HEK293T (cell line): ENCODE data around the gene CHRND.

ENCODE experiments used
- CTCF ChIA-PET: fragments of 350-600 bp; formaldehyde crosslinking; extraction: SDS; loops from one replicate; lab custom pipeline; 2021; ENCODE audit warnings: antibody characterized with exemption, inconsistent platforms; lab: Yijun Ruan, JAX
- POLR2A ChIA-PET: fragments of 350-600 bp; formaldehyde crosslinking; extraction: SDS; loops from one replicate; lab custom pipeline; 2020; ENCODE audit warnings: antibody characterized with exemption, inconsistent platforms; lab: Yijun Ruan, JAX
- DNase-seq: peaks from one replicate; pipeline ENCODE4 v3.0.0; 2012; ENCODE audit warnings: mixed read lengths; ENCODE audit errors: extremely low spot score
- ARNT ChIP-seq: fragments of 450-650 bp; IDR thresholded peaks from 2 replicates; pipeline ENCODE4 v1.6.1; 2017; ENCODE audit warnings: mild to moderate bottlenecking
- BHLHE40 ChIP-seq: fragments of 450-650 bp; IDR thresholded peaks from 2 replicates; pipeline ENCODE4 v1.6.1; 2016; ENCODE audit warnings: mild to moderate bottlenecking, moderate library complexity, borderline replicate concordance
- CTBP1 ChIP-seq: fragments of 450-650 bp; IDR thresholded peaks from 2 replicates; pipeline ENCODE4 v1.6.1; 2016; ENCODE audit warnings: borderline replicate concordance
- ELF4 ChIP-seq: fragments of 450-650 bp; IDR thresholded peaks from 2 replicates; pipeline ENCODE4 v1.6.1; 2017; ENCODE audit warnings: antibody characterized with exemption
- FOXA1 ChIP-seq: fragments of 450-650 bp; IDR thresholded peaks from 2 replicates; pipeline ENCODE4 v1.6.1; 2016; ENCODE audit warnings: mild to moderate bottlenecking
- FOXK2 ChIP-seq: fragments of 450-650 bp; IDR thresholded peaks from 2 replicates; pipeline ENCODE4 v1.6.1; 2016; ENCODE audit warnings: mild to moderate bottlenecking
- FOXM1 ChIP-seq: fragments of 450-650 bp; IDR thresholded peaks from 2 replicates; pipeline ENCODE4 v1.6.1; 2017; ENCODE audit warnings: mild to moderate bottlenecking, borderline replicate concordance
- HDGF ChIP-seq: fragments of 450-650 bp; IDR thresholded peaks from 2 replicates; pipeline ENCODE4 v1.6.1; 2017; ENCODE audit warnings: antibody characterized with exemption, borderline replicate concordance
- L3MBTL2 ChIP-seq: fragments of 450-650 bp; conservative IDR thresholded peaks from 2 replicates; pipeline ENCODE4 v1.6.1; 2016; ENCODE audit warnings: mild to moderate bottlenecking
- LEF1 ChIP-seq: fragments of 450-650 bp; IDR thresholded peaks from 2 replicates; pipeline ENCODE4 v1.6.1; 2017; ENCODE audit warnings: mild to moderate bottlenecking, borderline replicate concordance
- NFRKB ChIP-seq: fragments of 450-650 bp; IDR thresholded peaks from 2 replicates; pipeline ENCODE4 v1.6.1; 2016; ENCODE audit warnings: mild to moderate bottlenecking, moderate library complexity
- SP1 ChIP-seq: fragments of 450-650 bp; IDR thresholded peaks from 2 replicates; pipeline ENCODE4 v1.6.1; 2017
- SUZ12 ChIP-seq: fragments of 450-650 bp; IDR thresholded peaks from 2 replicates; pipeline ENCODE4 v1.6.1; 2016; ENCODE audit warnings: mild to moderate bottlenecking
- TARDBP ChIP-seq: fragments of 450-650 bp; IDR thresholded peaks from 2 replicates; pipeline ENCODE4 v1.6.1; 2016
- ZNF384 ChIP-seq: fragments of 450-650 bp; IDR thresholded peaks from 2 replicates; pipeline ENCODE4 v1.6.1; 2016
- TF ChIP-seq, protein P1 (sequence below): fragments of 450-650 bp; IDR thresholded peaks from 2 replicates; pipeline ENCODE4 v1.6.1; 2016

CHRND gene

DNA sequence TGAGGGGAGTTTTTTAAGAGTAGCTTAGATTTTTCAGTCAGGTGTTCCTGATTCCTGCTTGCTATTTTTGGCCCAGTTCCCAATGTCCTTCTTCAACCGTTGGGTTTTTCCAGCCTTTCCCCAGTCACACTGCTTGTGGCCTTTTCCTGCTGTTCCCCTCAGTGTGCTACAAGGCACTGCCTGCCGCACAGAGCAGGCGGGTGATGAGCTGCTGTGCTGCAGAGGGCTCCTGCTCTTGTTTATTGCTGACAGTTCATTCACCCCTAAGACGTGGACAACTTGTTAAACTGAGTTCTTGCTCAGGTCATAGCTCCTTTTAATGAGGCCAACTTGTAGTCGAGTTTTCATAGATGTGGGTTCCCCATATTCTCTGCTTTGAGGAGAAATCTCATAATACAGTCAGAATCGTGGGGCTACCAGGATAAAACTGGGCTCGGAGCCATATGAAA is 45.1 kb downstream of the CHRND start:
- no peak for DNase-seq
- ChIA-PET POLR2A (no interaction called here), CTCF (no interaction called here)
- TF ChIP-seq LEF1 (no peak), ZNF384 (no peak), ARNT (no peak), FOXK2 (no peak), SP1 (no peak), L3MBTL2 (no peak), TARDBP (no peak), NFRKB (no peak), CTBP1 (no peak), SUZ12 (no peak), FOXA1 (no peak), HDGF (no peak), BHLHE40 (no peak), ELF4 (no peak), FOXM1 (no peak)
- TF ChIP-seq, protein P1, sequence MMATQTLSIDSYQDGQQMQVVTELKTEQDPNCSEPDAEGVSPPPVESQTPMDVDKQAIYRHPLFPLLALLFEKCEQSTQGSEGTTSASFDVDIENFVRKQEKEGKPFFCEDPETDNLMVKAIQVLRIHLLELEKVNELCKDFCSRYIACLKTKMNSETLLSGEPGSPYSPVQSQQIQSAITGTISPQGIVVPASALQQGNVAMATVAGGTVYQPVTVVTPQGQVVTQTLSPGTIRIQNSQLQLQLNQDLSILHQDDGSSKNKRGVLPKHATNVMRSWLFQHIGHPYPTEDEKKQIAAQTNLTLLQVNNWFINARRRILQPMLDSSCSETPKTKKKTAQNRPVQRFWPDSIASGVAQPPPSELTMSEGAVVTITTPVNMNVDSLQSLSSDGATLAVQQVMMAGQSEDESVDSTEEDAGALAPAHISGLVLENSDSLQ: no peak

DNA sequence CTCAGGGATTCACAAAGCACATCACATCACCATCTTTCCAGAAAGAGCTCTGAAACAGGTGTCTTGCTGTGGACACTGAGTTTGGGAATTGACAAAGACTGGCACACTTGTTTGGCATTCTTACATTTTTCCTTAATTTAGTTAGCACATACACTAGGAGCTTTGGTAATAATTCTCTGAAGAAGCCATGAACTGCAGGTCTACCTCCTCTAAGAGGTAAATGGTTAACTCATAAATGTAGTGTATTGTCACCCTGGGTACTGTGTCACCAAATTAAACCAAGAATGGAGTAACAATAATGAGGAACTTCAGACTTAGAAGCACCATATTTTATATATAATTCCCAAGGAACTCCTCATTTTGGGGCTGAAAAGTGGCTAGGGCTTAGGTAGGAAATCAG is 47.1 kb downstream of the CHRND start:
- TF ChIP-seq ARNT (no peak), ZNF384 (no peak), LEF1 (no peak), HDGF (no peak), BHLHE40 (no peak), ELF4 (no peak), FOXK2 (no peak), SUZ12 (no peak), FOXA1 (no peak), FOXM1 (no peak), L3MBTL2 (no peak), NFRKB (no peak), CTBP1 (no peak), TARDBP (no peak), SP1 (no peak)
- TF ChIP-seq, protein P1: no peak
- CTCF ChIA-PET: no interaction called here
- POLR2A ChIA-PET: no interaction called here
- no peak for DNase-seq

DNA sequence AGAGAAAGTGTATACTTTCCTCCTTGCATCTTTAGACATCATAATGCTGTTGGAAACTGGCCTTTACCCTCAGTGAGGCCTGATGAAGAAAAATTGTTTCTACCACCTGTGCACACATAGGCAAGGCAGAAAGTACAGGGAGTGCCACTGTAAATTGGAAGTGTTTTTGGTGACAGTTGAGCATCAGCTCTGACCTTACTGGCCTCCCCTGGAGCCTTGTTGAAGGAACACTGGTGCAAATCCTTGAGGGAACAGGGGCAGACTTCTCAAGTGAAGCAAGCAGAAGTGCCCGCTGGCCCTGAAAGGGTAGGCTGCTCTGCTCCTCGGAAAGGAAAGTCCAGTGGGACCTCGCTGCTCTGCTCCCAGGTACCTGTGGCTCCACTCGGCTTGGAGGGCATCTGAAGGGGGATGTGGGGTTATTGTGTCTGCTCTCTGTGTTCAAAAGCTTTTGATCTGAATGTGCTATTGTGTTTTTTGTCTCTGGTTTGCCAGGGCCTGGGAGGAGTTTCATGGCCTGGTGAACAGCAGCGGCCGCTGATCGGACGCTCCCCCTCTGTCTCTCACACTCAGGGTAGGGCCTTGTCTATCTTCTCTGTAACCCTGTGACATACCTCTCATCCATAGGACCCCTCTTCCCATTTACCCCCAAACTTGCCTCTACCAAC is 47.9 kb downstream of the CHRND start:
- CTCF ChIA-PET: no interaction called here
- POLR2A ChIA-PET: no interaction called here
- no peak for TF ChIP-seq ARNT
- no peak for TF ChIP-seq ZNF384
- TF ChIP-seq FOXM1: no peak
- TF ChIP-seq SP1: no peak
- TF ChIP-seq LEF1: no peak
- no peak for TF ChIP-seq HDGF
- TF ChIP-seq L3MBTL2: no peak
- TF ChIP-seq FOXA1: no peak
- TF ChIP-seq BHLHE40: no peak
- TF ChIP-seq, protein P1: no peak
- no peak for TF ChIP-seq TARDBP
- TF ChIP-seq SUZ12: no peak
- TF ChIP-seq CTBP1: no peak
- no peak for TF ChIP-seq FOXK2
- DNase-seq: no peak

DNA sequence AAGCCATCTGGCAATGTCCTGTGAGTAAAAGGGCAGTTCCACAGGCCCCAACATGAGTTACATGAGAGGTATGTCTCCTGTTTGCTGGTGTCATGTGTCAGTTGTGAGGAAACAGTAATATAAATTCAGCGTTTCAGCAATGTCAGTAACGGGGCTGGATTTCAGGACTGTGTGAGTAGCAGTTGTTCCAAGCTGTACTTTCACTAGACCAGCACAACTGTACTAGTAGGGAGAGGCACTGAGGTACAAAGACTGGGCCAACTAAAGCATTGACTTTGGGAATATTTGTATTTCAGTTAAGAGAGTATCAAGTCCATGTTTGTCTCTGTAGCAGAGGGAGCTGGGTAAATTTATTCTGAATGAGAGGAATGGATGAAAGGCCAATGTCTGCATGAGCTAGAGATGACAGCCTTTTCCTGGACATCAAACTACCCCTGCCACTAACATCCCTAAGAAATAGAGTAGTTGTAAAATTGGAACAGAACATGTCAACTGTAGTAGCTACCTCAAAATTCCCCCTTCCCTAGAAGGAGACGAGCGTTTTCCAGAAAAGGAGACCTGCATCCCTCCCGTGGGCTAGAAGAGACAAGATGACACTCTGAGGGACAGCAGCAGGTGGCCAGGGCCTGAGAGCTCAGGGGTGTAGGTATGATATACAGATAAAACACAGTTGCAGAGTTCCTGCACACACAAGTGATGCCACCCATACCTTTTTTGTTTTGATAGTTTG is 48.9 kb downstream of the CHRND start:
- CTCF ChIA-PET: no interaction called here
- no peak for DNase-seq
- POLR2A ChIA-PET: interaction anchor here (1.2 kb wide), 1 partner anchor 24 kb away, joined by 7 read pairs; the partner anchor contains the start of genes EIF4E2 and TIGD1
- no peak for TF ChIP-seq HDGF
- no peak for TF ChIP-seq SUZ12
- no peak for TF ChIP-seq CTBP1
- no peak for TF ChIP-seq ZNF384
- no peak for TF ChIP-seq BHLHE40
- TF ChIP-seq SP1: no peak
- no peak for TF ChIP-seq FOXK2
- TF ChIP-seq L3MBTL2: no peak
- no peak for TF ChIP-seq TARDBP

DNA sequence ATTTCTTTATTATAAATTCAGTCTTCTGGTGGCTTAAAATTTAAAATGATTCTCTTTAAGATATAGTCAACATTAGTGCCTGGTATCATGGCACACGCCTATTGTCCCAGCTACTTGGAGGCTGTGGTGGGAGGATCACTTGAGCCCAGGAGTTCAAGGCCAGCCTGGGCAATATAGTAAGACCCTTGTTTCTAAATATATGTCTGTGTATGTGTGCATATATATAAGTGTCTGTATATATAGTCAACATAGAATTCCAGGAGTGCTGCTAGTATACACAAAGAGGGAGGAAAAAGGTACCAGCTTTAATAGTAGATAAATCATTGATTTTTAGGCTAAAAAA is 49.4 kb downstream of the CHRND start:
- ChIA-PET POLR2A (interaction anchor here (1.2 kb wide), 1 partner anchor 25 kb away, joined by 7 read pairs; the partner anchor contains the start of genes EIF4E2 and TIGD1), CTCF (no interaction called here)
- no peak for DNase-seq
- TF ChIP-seq FOXK2 (no peak), ZNF384 (no peak), HDGF (no peak), FOXM1 (no peak)

DNA sequence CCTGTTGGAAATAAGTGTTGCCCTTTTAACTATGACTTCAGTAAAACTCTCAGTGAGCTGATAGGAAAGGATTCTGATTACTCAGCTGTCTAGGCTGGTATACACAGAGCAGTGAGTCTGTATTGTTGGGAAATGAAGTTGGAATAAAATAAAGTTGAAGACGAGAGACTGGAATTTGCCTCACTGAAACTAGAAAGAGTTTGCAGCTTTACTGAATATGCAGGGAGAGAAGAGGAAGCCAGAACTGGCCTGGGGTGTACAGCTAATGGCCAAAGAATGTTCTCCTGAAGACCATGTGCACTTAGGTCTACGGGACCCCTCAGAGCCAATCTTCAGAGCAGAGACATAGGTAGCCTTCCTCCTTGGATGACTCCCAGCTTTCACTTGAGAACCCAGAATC is 51.0 kb downstream of the CHRND start:
- ChIA-PET POLR2A (no interaction called here), CTCF (no interaction called here)
- TF ChIP-seq ZNF384 (no peak), NFRKB (no peak), HDGF (no peak), SP1 (no peak), FOXM1 (no peak), L3MBTL2 (no peak), BHLHE40 (no peak), FOXA1 (no peak), SUZ12 (no peak), LEF1 (no peak)
- TF ChIP-seq, protein P1: no peak
- no peak for DNase-seq
